MG63 (cell line): ENCODE data around the gene ZNF566. TPM values are rescaled to one million over a fixed set of nuclear protein-coding genes. Genes with fewer than 3 reads are reported as not detected.

Experiments used
- DNase-seq: peaks from one replicate; pipeline ENCODE4 v3.0.0-alpha.2; 2020
- H3K27me3 ChIP-seq: fragments of 250-450 bp; sonication (Bioruptor Pico); 2 replicates; pipeline ENCODE4 v1.5.1; 2020; ENCODE audit warnings: mild to moderate bottlenecking, moderate library complexity
- H3K36me3 ChIP-seq: fragments of 250-450 bp; sonication (Bioruptor Pico); 2 replicates; pipeline ENCODE4 v1.5.1; 2020; ENCODE audit warnings: mild to moderate bottlenecking, moderate library complexity
- H3K4me3 ChIP-seq: fragments of 250-450 bp; sonication (Bioruptor Pico); 2 replicates; pipeline ENCODE4 v1.5.1; 2020; ENCODE audit warnings: mild to moderate bottlenecking, moderate library complexity
- H3K9me3 ChIP-seq: fragments of 250-450 bp; sonication (Bioruptor Pico); 2 replicates; pipeline ENCODE4 v1.5.1; 2020; ENCODE audit warnings: mild to moderate bottlenecking, moderate library complexity
- total RNA-seq: library from RNA; depleted of rRNA; stranded (reverse); fragments of >200 nt; shearing (Covaris generic); gene quantifications from 2 replicates; pipeline ENCODE4 v1.2.3, GENCODE V29; 2014; ENCODE audit warnings: low replicate concordance; rRNA removed

The ZNF566 gene
- total RNA-seq, 1 experiment from 2014 or later, result 1.8 TPM

DNA sequence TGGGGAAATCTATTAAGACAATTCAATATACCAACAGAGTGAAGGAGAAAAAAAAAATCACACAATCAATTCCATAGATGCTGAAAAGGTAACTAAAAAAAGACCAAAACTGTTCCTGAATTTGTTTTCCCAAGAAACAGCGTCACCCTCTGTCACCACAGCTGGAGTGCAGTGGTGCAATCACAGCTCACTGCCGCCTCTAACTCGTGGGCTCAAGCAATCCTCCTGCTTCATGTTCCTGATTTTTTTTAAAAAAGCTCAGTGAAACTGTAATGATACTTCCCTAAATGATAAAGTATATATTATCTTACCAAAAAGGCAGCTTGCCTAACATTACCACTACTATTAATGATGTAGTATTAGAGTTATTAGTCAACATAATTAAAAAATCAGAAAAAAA is 90.8 kb downstream of the ZNF566 start:
- DNase-seq, result no peak
- Histone ChIP-seq H3K27me3 (no peaks in the 10 kb centered on the region), H3K36me3 (peaks cover 31% of the 10 kb centered on the region), H3K9me3 (peaks cover 17% of the 10 kb centered on the region), H3K4me3 (no peak overlapping the region)

Other genes starting within 250 kb of the ZNF566 start
- gene ZFP14, start 110.4 kb downstream of the ZNF566 start, total RNA-seq, result 1.3 and 1.7 TPM in 2 replicates
- 0.36 and 3.4 TPM in 2 replicates for gene ZFP82, start 70.9 kb downstream of the ZNF566 start, total RNA-seq
- gene ZNF260, start 38.7 kb upstream of the ZNF566 start, total RNA-seq, result 2.2 and 4.1 TPM in 2 replicates
- 6.4 and 16.8 TPM in 2 replicates for gene ZNF529, start 83.7 kb upstream of the ZNF566 start, total RNA-seq
- gene ZNF382, start 115.8 kb upstream of the ZNF566 start, total RNA-seq, result 5.4 and 8.1 TPM in 2 replicates
- gene ZNF461, start 177.3 kb upstream of the ZNF566 start, total RNA-seq, result 1.3 and 52.2 TPM in 2 replicates
- 1.8 and 5.6 TPM in 2 replicates for gene ZNF567, start 198.1 kb upstream of the ZNF566 start, total RNA-seq